Measurements from ENCODE around the gene PHLDA2. TPM values are rescaled to one million over a fixed set of nuclear protein-coding genes. Genes with fewer than 3 reads are reported as not detected.

The PHLDA2 gene
- total and polyA plus RNA-seq, 2 experiments from 2014 or later, result 3.8 to 16.5 TPM

GRCh38 chr11:2902784-2903671 lies 26.2 kb downstream of the PHLDA2 start:
- no peaks in the 10 kb centered on the region for H3F3A ChIP-seq (replicated peaks; ENCODE audit: low read depth)
- peaks cover 42% of the 10 kb centered on the region for H3K27me3 Mint-ChIP-seq (ENCODE audit: insufficient read depth, low read depth, poor library complexity)
- H3K9me3 Mint-ChIP-seq, result peaks cover 14% of the 10 kb centered on the region; the same call in 2 of the 3 replicates
- peak overlapping the region; percentile 69 for H3K4me3 Mint-ChIP-seq
- DNase-seq (ENCODE audit: low spot score) (peak; percentile 50), ATAC-seq (peak; percentile 20)
- H2AFZ ChIP-seq, result no peak overlapping the region
- TF ChIP-seq CREB1 (CRISPR knock-in tag; IDR thresholded peaks at IDR 0.05; ENCODE audit: low read depth) (no peak), JUNB (IDR thresholded peaks at IDR 0.05; ENCODE audit: unreplicated experiment) (no peak), STAT1 (IDR thresholded peaks at IDR 0.05; ENCODE audit: unreplicated experiment) (no peak), EZH2phosphoT487 (IDR thresholded peaks at IDR 0.05; ENCODE audit: unreplicated experiment) (no peak), CTCF (conservative IDR thresholded peaks at IDR 0.05; ENCODE audit: low read depth in 2 of 2) (no peak), NANOG (IDR thresholded peaks at IDR 0.05; ENCODE audit: borderline replicate concordance) (no peak)
- TF ChIP-seq, protein P1, sequence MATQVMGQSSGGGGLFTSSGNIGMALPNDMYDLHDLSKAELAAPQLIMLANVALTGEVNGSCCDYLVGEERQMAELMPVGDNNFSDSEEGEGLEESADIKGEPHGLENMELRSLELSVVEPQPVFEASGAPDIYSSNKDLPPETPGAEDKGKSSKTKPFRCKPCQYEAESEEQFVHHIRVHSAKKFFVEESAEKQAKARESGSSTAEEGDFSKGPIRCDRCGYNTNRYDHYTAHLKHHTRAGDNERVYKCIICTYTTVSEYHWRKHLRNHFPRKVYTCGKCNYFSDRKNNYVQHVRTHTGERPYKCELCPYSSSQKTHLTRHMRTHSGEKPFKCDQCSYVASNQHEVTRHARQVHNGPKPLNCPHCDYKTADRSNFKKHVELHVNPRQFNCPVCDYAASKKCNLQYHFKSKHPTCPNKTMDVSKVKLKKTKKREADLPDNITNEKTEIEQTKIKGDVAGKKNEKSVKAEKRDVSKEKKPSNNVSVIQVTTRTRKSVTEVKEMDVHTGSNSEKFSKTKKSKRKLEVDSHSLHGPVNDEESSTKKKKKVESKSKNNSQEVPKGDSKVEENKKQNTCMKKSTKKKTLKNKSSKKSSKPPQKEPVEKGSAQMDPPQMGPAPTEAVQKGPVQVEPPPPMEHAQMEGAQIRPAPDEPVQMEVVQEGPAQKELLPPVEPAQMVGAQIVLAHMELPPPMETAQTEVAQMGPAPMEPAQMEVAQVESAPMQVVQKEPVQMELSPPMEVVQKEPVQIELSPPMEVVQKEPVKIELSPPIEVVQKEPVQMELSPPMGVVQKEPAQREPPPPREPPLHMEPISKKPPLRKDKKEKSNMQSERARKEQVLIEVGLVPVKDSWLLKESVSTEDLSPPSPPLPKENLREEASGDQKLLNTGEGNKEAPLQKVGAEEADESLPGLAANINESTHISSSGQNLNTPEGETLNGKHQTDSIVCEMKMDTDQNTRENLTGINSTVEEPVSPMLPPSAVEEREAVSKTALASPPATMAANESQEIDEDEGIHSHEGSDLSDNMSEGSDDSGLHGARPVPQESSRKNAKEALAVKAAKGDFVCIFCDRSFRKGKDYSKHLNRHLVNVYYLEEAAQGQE (IDR thresholded peaks at IDR 0.05; ENCODE audit: unreplicated experiment), result no peak
- TF ChIP-seq, protein P2, sequence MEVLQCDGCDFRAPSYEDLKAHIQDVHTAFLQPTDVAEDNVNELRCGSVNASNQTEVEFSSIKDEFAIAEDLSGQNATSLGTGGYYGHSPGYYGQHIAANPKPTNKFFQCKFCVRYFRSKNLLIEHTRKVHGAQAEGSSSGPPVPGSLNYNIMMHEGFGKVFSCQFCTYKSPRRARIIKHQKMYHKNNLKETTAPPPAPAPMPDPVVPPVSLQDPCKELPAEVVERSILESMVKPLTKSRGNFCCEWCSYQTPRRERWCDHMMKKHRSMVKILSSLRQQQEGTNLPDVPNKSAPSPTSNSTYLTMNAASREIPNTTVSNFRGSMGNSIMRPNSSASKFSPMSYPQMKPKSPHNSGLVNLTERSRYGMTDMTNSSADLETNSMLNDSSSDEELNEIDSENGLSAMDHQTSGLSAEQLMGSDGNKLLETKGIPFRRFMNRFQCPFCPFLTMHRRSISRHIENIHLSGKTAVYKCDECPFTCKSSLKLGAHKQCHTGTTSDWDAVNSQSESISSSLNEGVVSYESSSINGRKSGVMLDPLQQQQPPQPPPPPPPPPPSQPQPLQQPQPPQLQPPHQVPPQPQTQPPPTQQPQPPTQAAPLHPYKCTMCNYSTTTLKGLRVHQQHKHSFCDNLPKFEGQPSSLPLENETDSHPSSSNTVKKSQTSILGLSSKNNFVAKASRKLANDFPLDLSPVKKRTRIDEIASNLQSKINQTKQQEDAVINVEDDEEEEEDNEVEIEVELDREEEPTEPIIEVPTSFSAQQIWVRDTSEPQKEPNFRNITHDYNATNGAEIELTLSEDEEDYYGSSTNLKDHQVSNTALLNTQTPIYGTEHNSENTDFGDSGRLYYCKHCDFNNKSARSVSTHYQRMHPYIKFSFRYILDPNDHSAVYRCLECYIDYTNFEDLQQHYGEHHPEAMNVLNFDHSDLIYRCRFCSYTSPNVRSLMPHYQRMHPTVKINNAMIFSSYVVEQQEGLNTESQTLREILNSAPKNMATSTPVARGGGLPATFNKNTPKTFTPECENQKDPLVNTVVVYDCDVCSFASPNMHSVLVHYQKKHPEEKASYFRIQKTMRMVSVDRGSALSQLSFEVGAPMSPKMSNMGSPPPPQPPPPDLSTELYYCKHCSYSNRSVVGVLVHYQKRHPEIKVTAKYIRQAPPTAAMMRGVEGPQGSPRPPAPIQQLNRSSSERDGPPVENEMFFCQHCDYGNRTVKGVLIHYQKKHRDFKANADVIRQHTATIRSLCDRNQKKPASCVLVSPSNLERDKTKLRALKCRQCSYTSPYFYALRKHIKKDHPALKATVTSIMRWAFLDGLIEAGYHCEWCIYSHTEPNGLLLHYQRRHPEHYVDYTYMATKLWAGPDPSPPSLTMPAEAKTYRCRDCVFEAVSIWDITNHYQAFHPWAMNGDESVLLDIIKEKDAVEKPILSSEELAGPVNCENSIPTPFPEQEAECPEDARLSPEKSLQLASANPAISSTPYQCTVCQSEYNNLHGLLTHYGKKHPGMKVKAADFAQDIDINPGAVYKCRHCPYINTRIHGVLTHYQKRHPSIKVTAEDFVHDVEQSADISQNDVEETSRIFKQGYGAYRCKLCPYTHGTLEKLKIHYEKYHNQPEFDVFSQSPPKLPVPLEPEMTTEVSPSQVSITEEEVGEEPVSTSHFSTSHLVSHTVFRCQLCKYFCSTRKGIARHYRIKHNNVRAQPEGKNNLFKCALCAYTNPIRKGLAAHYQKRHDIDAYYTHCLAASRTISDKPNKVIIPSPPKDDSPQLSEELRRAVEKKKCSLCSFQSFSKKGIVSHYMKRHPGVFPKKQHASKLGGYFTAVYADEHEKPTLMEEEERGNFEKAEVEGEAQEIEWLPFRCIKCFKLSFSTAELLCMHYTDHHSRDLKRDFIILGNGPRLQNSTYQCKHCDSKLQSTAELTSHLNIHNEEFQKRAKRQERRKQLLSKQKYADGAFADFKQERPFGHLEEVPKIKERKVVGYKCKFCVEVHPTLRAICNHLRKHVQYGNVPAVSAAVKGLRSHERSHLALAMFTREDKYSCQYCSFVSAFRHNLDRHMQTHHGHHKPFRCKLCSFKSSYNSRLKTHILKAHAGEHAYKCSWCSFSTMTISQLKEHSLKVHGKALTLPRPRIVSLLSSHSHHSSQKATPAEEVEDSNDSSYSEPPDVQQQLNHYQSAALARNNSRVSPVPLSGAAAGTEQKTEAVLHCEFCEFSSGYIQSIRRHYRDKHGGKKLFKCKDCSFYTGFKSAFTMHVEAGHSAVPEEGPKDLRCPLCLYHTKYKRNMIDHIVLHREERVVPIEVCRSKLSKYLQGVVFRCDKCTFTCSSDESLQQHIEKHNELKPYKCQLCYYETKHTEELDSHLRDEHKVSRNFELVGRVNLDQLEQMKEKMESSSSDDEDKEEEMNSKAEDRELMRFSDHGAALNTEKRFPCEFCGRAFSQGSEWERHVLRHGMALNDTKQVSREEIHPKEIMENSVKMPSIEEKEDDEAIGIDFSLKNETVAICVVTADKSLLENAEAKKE (CRISPR knock-in tag; IDR thresholded peaks at IDR 0.05), result no peak
- H3K4me1 ChIP-seq (ENCODE audit: insufficient read depth), result peaks cover 5% of the 10 kb centered on the region; the same call in 1 of the 2 replicates
- H3K9me2 ChIP-seq (ENCODE audit: insufficient read depth), result no peaks in the 10 kb centered on the region
- H3K27ac ChIP-seq (ENCODE audit: low read depth), result no peak overlapping the region
- H3K79me2 ChIP-seq (replicated peaks; ENCODE audit: insufficient read depth), result no peaks in the 10 kb centered on the region
- H3K4me1 Mint-ChIP-seq, result peaks cover 19% of the 10 kb centered on the region
- H3K36me3 Mint-ChIP-seq (ENCODE audit: low read depth), result peaks cover 16% of the 10 kb centered on the region
- peak overlapping the region; percentile 92 for H3K4me2 ChIP-seq
- H3K27ac Mint-ChIP-seq, result no peak overlapping the region
- no peaks in the 10 kb centered on the region for H3K36me3 ChIP-seq (ENCODE audit: insufficient read depth)
- H4K20me1 ChIP-seq (replicated peaks; ENCODE audit: insufficient read depth), result no peaks in the 10 kb centered on the region; the same call in 1 of the 2 replicates
- peak overlapping the region; percentile 72 for H3K4me3 ChIP-seq
- H3K27me3 ChIP-seq (ENCODE audit: insufficient read depth), result peaks cover 4% of the 10 kb centered on the region; the same call in 1 of the 2 replicates
